H1 (cell line): ENCODE measurements around the gene PRELID1. TPM values are rescaled to one million over a fixed set of nuclear protein-coding genes. Genes with fewer than 3 reads are reported as not detected.

Experiments
- CTCF ChIA-PET: fragments of 300-600 bp; sonication (Branson Sonifier 250); formaldehyde crosslinking; loops from one replicate; lab custom pipeline; 2021; ENCODE audit not compliant: partially characterized antibody; lab: Charles Lee
- POLR2A ChIA-PET: fragments of 300-600 bp; sonication (Branson Sonifier 250); formaldehyde crosslinking; loops from one replicate; lab custom pipeline; 2021; ENCODE audit warnings: inconsistent platforms; ENCODE audit not compliant: partially characterized antibody; lab: Charles Lee
- DNase-seq, 2 experiments: peaks; one replicate each; pipeline versions ENCODE4 v3.0.0 to v3.0.0-alpha.2; 2010 to 2022; ENCODE audit warnings: low spot score in 2 of 2, low read depth in 1 of 2, mixed read lengths in 1 of 2
- FAIRE-seq: peaks from 2 replicates; lab custom pipeline; 2011; peaks lifted over from hg19 to GRCh38; lab: Jason Lieb, UNC
- H2AFZ ChIP-seq: 2 replicates; pipeline ENCODE4 v1.8.1; 2012; ENCODE audit warnings: low read length, inconsistent platforms
- H2AK5ac ChIP-seq: 2 replicates; pipeline ENCODE4 v1.6.1; 2013; ENCODE audit warnings: low read depth, low read length
- H2BK120ac ChIP-seq: replicated peaks from 2 replicates; pipeline ENCODE3; 2013; ENCODE audit warnings: low read depth, low read length, inconsistent platforms
- H2BK12ac ChIP-seq: 2 replicates; pipeline ENCODE4 v1.6.1; 2013; ENCODE audit warnings: low read depth, low read length
- H2BK15ac ChIP-seq: 2 replicates; pipeline ENCODE4 v1.6.1; 2013; ENCODE audit warnings: low read length
- H2BK20ac ChIP-seq: 2 replicates; pipeline ENCODE4 v1.6.1; 2013; ENCODE audit warnings: low read length
- H2BK5ac ChIP-seq: 2 replicates; pipeline ENCODE4 v1.6.1; 2013; ENCODE audit warnings: low read depth, low read length
- H3K14ac ChIP-seq: 2 replicates; pipeline ENCODE4 v1.6.1; 2013; ENCODE audit warnings: inconsistent platforms; ENCODE audit not compliant: insufficient read length
- H3K18ac ChIP-seq: 2 replicates; pipeline ENCODE4 v1.6.1; 2013; ENCODE audit warnings: low read length; ENCODE audit errors: extremely low read depth
- H3K23ac ChIP-seq: 2 replicates; pipeline ENCODE4 v1.6.1; 2013; ENCODE audit warnings: inconsistent platforms; ENCODE audit not compliant: insufficient read length
- H3K23me2 ChIP-seq: 2 replicates; pipeline ENCODE4 v1.6.1; 2013; ENCODE audit warnings: low read depth, low read length
- H3K27ac ChIP-seq: 2 replicates; pipeline ENCODE4 v1.6.1; 2011; ENCODE audit warnings: low read depth, low read length, inconsistent platforms
- H3K27me3 ChIP-seq, 4 experiments: replicated peaks in 1 of 4; 1 replicate in 1 of 4; 2 replicates in 3 of 4; pipeline versions ENCODE4 v1.6.1 to v1.8.1; 2011 to 2013; ENCODE audit warnings: low read length in 3 of 4, mild to moderate bottlenecking in 3 of 4, inconsistent platforms in 2 of 4, mixed read lengths in 2 of 4, moderate library complexity in 1 of 4; ENCODE audit not compliant: control insufficient read depth in 3 of 4, insufficient read depth in 3 of 4; ENCODE audit errors: extremely low read depth in 1 of 4
- H3K36me3 ChIP-seq, 4 experiments: 2 replicates each; pipeline versions ENCODE4 v1.6.1 to v1.8.1; 2011 to 2013; ENCODE audit warnings: mild to moderate bottlenecking in 4 of 4, low read length in 3 of 4, moderate library complexity in 2 of 4, control low read depth in 1 of 4, inconsistent platforms in 1 of 4; ENCODE audit not compliant: insufficient read depth in 4 of 4, control insufficient read depth in 2 of 4
- H3K4ac ChIP-seq: replicated peaks from 2 replicates; pipeline ENCODE3; 2013; ENCODE audit warnings: low read length, low read depth, mixed read lengths, inconsistent platforms; ENCODE audit not compliant: insufficient read length
- H3K4me1 ChIP-seq, 4 experiments: replicated peaks in 1 of 4; 1 replicate in 1 of 4; 2 replicates in 3 of 4; pipeline versions ENCODE4 v1.6.1 to v1.8.1; 2011 to 2013; ENCODE audit warnings: low read length in 3 of 4, inconsistent platforms in 2 of 4, mixed read lengths in 1 of 4; ENCODE audit not compliant: insufficient read depth in 4 of 4, control insufficient read depth in 3 of 4
- H3K4me2 ChIP-seq, 2 experiments: 2 replicates each; pipeline versions ENCODE4 v1.6.1 to v1.8.1; 2011 to 2013; ENCODE audit warnings: low read depth in 2 of 2, low read length in 2 of 2, control low read depth in 1 of 2, inconsistent platforms in 1 of 2, mild to moderate bottlenecking in 1 of 2; ENCODE audit not compliant: insufficient read depth in 1 of 2
- H3K4me3 ChIP-seq, 4 experiments: fragments of 200-600, 300-600 bp in 1 of 4; sonication (generic), shearing (Covaris generic), sonication (Bioruptor Twin) in 1 of 4; 2 replicates each; pipeline versions ENCODE4 v1.5.1 to v1.8.1; 2011 to 2016; ENCODE audit warnings: low read length in 4 of 4, low read depth in 3 of 4, control low read depth in 2 of 4, inconsistent platforms in 2 of 4, mild to moderate bottlenecking in 2 of 4, mixed read lengths in 1 of 4, moderate library complexity in 1 of 4; ENCODE audit not compliant: insufficient read depth in 2 of 4; ENCODE audit errors: extremely low read depth in 1 of 4
- H3K56ac ChIP-seq: replicated peaks from 2 replicates; pipeline ENCODE3; 2013; ENCODE audit warnings: low read depth, mild to moderate bottlenecking, mixed read lengths, low read length, inconsistent platforms; ENCODE audit not compliant: insufficient read length
- H3K79me1 ChIP-seq: 2 replicates; pipeline ENCODE4 v1.6.1; 2013; ENCODE audit warnings: low read depth, low read length, control low read depth
- H3K79me2 ChIP-seq, 2 experiments: 2 replicates each; pipeline versions ENCODE4 v1.6.1 to v1.8.1; 2012 to 2013; ENCODE audit warnings: low read length in 2 of 2, mild to moderate bottlenecking in 2 of 2, inconsistent platforms in 1 of 2; ENCODE audit not compliant: insufficient read depth in 2 of 2, control insufficient read depth in 1 of 2
- H3K9ac ChIP-seq, 4 experiments: replicated peaks in 1 of 4; 1 replicate in 1 of 4; 2 replicates in 3 of 4; pipeline versions ENCODE4 v1.6.1 to v1.8.1; 2011 to 2013; ENCODE audit warnings: low read depth in 3 of 4, low read length in 3 of 4, control low read depth in 2 of 4, mild to moderate bottlenecking in 2 of 4, moderate library complexity in 2 of 4, inconsistent platforms in 1 of 4; ENCODE audit errors: extremely low read depth in 1 of 4
- H3K9me3 ChIP-seq, 2 experiments: 2 replicates each; pipeline versions ENCODE4 v1.6.1 to v1.8.1; 2012 to 2013; ENCODE audit warnings: mild to moderate bottlenecking in 2 of 2, moderate library complexity in 2 of 2, control low read depth in 1 of 2, inconsistent platforms in 1 of 2, low read depth in 1 of 2, low read length in 1 of 2, mixed read lengths in 1 of 2; ENCODE audit not compliant: insufficient read depth in 2 of 2
- H4K20me1 ChIP-seq, 2 experiments: replicated peaks in 1 of 2; 2 replicates each; pipeline versions ENCODE3 to v1.8.1; 2011 to 2013; ENCODE audit warnings: inconsistent platforms in 2 of 2, low read length in 2 of 2, mild to moderate bottlenecking in 1 of 2; ENCODE audit not compliant: insufficient read depth in 2 of 2, control insufficient read depth in 1 of 2
- H4K5ac ChIP-seq: 2 replicates; pipeline ENCODE4 v1.6.1; 2013; ENCODE audit warnings: low read length, low read depth, mixed read lengths, inconsistent platforms; ENCODE audit not compliant: insufficient read length
- H4K8ac ChIP-seq: 2 replicates; pipeline ENCODE4 v1.8.0; 2013; ENCODE audit warnings: mild to moderate bottlenecking, moderate library complexity, low read length, inconsistent platforms; ENCODE audit not compliant: insufficient read depth; ENCODE audit errors: extremely low read depth
- H4K91ac ChIP-seq: replicated peaks from 2 replicates; pipeline ENCODE3; 2013; ENCODE audit warnings: low read length, mixed read lengths, inconsistent platforms; ENCODE audit not compliant: insufficient read length
- ASH2L ChIP-seq: fragments of 200-600, 300-600 bp; sonication (generic); IDR thresholded peaks from one replicate; pipeline ENCODE4 v1.7.1; 2017; ENCODE audit warnings: low read length
- CTCF ChIP-seq, 3 experiments: IDR thresholded peaks; 1 replicate in 2 of 3; 2 replicates in 1 of 3; pipeline versions ENCODE4 v1.5.1 to v1.6.1; 2011; ENCODE audit warnings: low read length in 3 of 3, mild to moderate bottlenecking in 3 of 3, inconsistent platforms in 2 of 3, low read depth in 1 of 3, moderate library complexity in 1 of 3; ENCODE audit not compliant: insufficient read depth in 1 of 3; ENCODE audit errors: control extremely low read depth in 1 of 3
- E2F6 ChIP-seq: IDR thresholded peaks from 2 replicates; pipeline ENCODE4 v1.6.1; 2012; ENCODE audit warnings: inconsistent platforms
- KDM4A ChIP-seq: IDR thresholded peaks from one replicate; pipeline ENCODE4 v1.7.1; 2012; ENCODE audit warnings: low read depth, mild to moderate bottlenecking, moderate library complexity, low read length, inconsistent platforms; ENCODE audit not compliant: severe bottlenecking
- POLR2A ChIP-seq, 2 experiments: IDR thresholded peaks; 1 replicate in 1 of 2; 2 replicates in 1 of 2; pipeline ENCODE4 v1.6.1; 2011; ENCODE audit warnings: low read depth in 2 of 2, low read length in 2 of 2, mild to moderate bottlenecking in 2 of 2; ENCODE audit errors: control extremely low read depth in 1 of 2
- POLR2AphosphoS5 ChIP-seq: IDR thresholded peaks from 2 replicates; pipeline ENCODE4 v1.6.1; 2011; ENCODE audit warnings: low read depth, low read length
- RXRA ChIP-seq: IDR thresholded peaks from 2 replicates; pipeline ENCODE4 v1.6.1; 2011; ENCODE audit warnings: low read depth, mild to moderate bottlenecking, low read length, moderate library complexity; ENCODE audit not compliant: insufficient read depth
- SIRT6 ChIP-seq: IDR thresholded peaks from one replicate; pipeline ENCODE4 v1.7.1; 2012; ENCODE audit warnings: low read length, inconsistent platforms
- SP2 ChIP-seq: IDR thresholded peaks from 2 replicates; pipeline ENCODE4 v1.6.1; 2012; ENCODE audit warnings: mild to moderate bottlenecking, low read length, inconsistent platforms
- TCF12 ChIP-seq: IDR thresholded peaks from 2 replicates; pipeline ENCODE4 v1.6.1; 2011; ENCODE audit warnings: low read depth, mild to moderate bottlenecking, low read length
- YY1 ChIP-seq: IDR thresholded peaks from 2 replicates; pipeline ENCODE4 v1.6.1; 2011; ENCODE audit warnings: low read depth, mild to moderate bottlenecking, low read length
- WGBS, 2 experiments: shearing (Covaris generic) in 1 of 2; methylation state at CpG; one replicate each; pipeline versions ENCODE4 v1.1.6 to v1.1.7; 2013 to 2015; ENCODE audit warnings: low lambda C conversion rate in 2 of 2, mixed read lengths in 2 of 2, inconsistent platforms in 1 of 2, low coverage in 1 of 2, missing lambda C conversion rate in 1 of 2; ENCODE audit not compliant: insufficient replicate concordance in 2 of 2, insufficient coverage in 1 of 2, insufficient read length in 1 of 2; ENCODE audit errors: extremely low coverage in 1 of 2, missing lambda C conversion rate in 1 of 2; 5-methylcytosine and 5-hydroxymethylcytosine counted together
- polyA plus RNA-seq, 7 experiments: library from polyadenylated mRNA; depleted of rRNA in 3 of 7; stranded (reverse) in 5 of 7; unstranded in 2 of 7; fragments of >200 nt in 5 of 7; fragments of 200-250 nt in 2 of 7; gene quantifications; 1 replicate in 5 of 7; 2 replicates in 1 of 7; 4 replicates in 1 of 7; pipeline versions ENCODE4 v1.2.1 to v1.2.3, GENCODE V29; 2011 to 2013; ENCODE audit warnings: missing spikeins in 2 of 7, mixed read lengths in 2 of 7
- total RNA-seq: library from RNA; stranded (reverse); fragmentation: NEBNext Ultra II Directional; extraction: Animal tissue kit (Norgen Biotek cat#: 25700); gene quantifications from 2 replicates; pipeline ENCODE4 v1.2.1, GENCODE V29; 2021

The PRELID1 gene
- total and polyA plus RNA-seq, 2 of the 8 experiments (the other 6 are each of a cell fraction or from before 2014, with no cell fraction given): 272 to 428 TPM

DNA sequence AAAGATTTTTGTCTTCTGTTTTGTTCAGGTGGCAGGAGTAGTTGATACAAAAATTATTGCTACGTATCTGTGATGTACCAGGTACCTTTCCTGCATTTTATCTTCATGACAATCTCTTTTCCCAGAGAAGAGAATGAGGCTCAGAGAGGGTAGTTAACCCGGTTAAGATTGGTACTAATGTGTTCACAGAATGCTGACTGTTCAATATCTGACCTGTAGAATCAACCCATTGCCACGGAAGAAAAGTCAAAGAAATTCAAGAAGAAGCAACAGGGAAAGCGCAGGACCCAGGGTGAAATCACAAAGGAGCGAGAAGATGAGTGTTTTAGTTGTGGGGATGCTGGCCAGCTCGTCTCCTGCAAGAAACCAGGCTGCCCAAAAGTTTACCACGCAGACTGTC lies 11.9 kb upstream of the PRELID1 start:
- FAIRE-seq: no peak
- H3K36me3 ChIP-seq: peaks cover 48 to 95% (median 72%) of the 10 kb centered on the region in 4 experiments
- H3K79me1 ChIP-seq: peaks cover 5% of the 10 kb centered on the region; the same call in 1 of the 2 replicates

More for the DNA sequence above, 11.9 kb upstream of the PRELID1 start:
- Histone ChIP-seq H4K20me1 (peaks cover 6 to 15% of the 10 kb centered on the region in 2 experiments), H2AFZ (no peak overlapping the region), H3K14ac (no peak overlapping the region), H3K9ac (no peak overlapping the region; a peak in 1 of 7 replicates), H2BK12ac (no peak overlapping the region), H4K5ac (no peak overlapping the region), H3K9me3 (no peaks in the 10 kb centered on the region), H3K4ac (no peak overlapping the region), H2BK5ac (no peak overlapping the region), H3K56ac (no peak overlapping the region), H3K4me1 (no peaks in the 10 kb centered on the region; a peak in 1 of 7 replicates), H3K27ac (no peak overlapping the region), H2BK15ac (no peak overlapping the region), H3K27me3 (no peaks in the 10 kb centered on the region), H3K18ac (no peak overlapping the region), H3K4me2 (no peak overlapping the region), H4K91ac (no peak overlapping the region), H4K8ac (no peak overlapping the region), H2AK5ac (no peak overlapping the region), H2BK120ac (no peak overlapping the region), H3K23ac (no peak overlapping the region), H2BK20ac (no peak overlapping the region), H3K79me2 (no peaks in the 10 kb centered on the region; a peak in 1 of 4 replicates), H3K4me3 (no peak overlapping the region), H3K23me2 (no peaks in the 10 kb centered on the region)
- ChIA-PET CTCF (no interaction called here), POLR2A (no interaction called here)
- TF ChIP-seq KDM4A (no peak), E2F6 (no peak), RXRA (no peak), ASH2L (no peak), CTCF (IDR thresholded peaks at IDR 0.05; ENCODE audit: control extremely low read depth in 1 of 3, insufficient read depth in 1 of 3, low read depth in 1 of 3, low read length in 3 of 3) (no peak), TCF12 (no peak), POLR2A (IDR thresholded peaks at IDR 0.05; ENCODE audit: control extremely low read depth in 1 of 2, low read depth in 2 of 2, low read length in 2 of 2) (no peak), SIRT6 (no peak), SP2 (no peak), YY1 (no peak), POLR2AphosphoS5 (no peak)
- DNase-seq: no peak
- WGBS, 2 experiments: 96% methylated on average over 7 of the region's 7 CpGs; no CpG with 5 or more reads in 1 of the 2 experiments
